Measurements from ENCODE around the gene DCLK1. TPM values are rescaled to one million over a fixed set of nuclear protein-coding genes. Genes with fewer than 3 reads are reported as not detected.

Gene DCLK1
- total RNA-seq, 4 donors from 2014 or later = 11.9 to 26.4 (median 15.5) TPM

DNA sequence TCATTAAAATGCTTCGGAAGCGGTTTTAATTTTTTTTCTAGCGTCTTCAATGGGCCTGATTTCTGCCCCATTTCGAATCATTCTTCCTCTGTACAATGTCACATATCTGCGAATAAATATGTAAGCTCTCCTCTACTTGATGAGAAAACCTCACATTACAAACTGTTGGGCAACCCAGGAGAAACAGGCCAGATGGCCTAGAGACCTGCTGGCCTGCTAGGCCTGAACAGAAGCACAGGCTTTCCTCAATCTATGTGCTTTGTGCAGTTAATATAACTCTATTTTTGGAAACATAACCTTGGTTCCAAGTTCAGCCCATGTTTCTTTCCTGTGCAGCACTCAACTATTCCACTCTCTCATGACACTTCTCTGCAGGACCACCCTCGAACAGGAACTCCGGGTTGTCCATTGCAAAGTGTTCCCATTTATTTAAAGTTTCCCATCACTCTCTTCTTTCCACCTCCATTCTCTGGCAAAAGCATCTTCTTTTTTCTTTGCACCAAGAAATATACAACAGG, 42.0 kb downstream of the DCLK1 start:
- Histone ChIP-seq H3K27me3 (no peaks in the 10 kb centered on the region), H3K36me3 (no peaks in the 10 kb centered on the region), H3K9me3 (no peaks in the 10 kb centered on the region), H3K4me3 (replicated peaks in 1 of 3) (no peak overlapping the region), H3K4me1 (no peaks in the 10 kb centered on the region), H3K27ac (no peak overlapping the region)
- TF ChIP-seq POLR2A (IDR thresholded peaks at IDR 0.05) (no peak), CTCF (IDR thresholded peaks at IDR 0.05) (no peak)
- 80 to 81% methylated on average over 7 of the region's 7 CpGs for WGBS, 2 donors
- intact Hi-C loops (cut with DNase I) = no loop called here
- no peak for DNase-seq

DNA sequence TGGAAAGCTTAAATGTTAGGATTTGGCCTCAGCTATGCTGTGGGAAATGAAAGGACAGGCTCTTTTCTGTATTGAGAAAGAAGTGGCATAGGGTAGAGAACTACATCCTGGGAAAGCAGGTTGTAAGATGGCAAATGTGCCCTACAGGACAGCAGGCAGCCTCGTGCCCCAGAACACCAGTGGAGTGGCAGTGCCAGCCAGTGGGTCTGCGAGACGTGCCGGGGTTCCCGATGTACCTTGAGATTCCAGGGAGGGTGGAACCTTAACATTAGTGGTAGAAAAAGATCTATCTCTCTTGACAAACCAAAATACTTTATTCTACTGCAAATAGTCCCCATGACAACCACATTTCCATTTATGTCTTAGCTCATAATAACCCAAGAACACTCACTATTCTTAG, 42.7 kb downstream of the DCLK1 start:
- Histone ChIP-seq H3K4me3 (replicated peaks in 1 of 3) (no peak overlapping the region), H3K36me3 (no peaks in the 10 kb centered on the region), H3K9me3 (no peaks in the 10 kb centered on the region), H3K27me3 (no peaks in the 10 kb centered on the region), H3K4me1 (no peaks in the 10 kb centered on the region), H3K27ac (no peak overlapping the region)
- no peak for DNase-seq
- intact Hi-C loops (cut with DNase I) = no loop called here
- TF ChIP-seq CTCF (IDR thresholded peaks at IDR 0.05) = no peak
- no peak for TF ChIP-seq POLR2A (IDR thresholded peaks at IDR 0.05)
- 90 to 97% methylated on average over 5 of the region's 5 CpGs for WGBS, 2 donors

GRCh38 chr13:36088001-36088400, 43.2 kb downstream of the DCLK1 start:
- intact Hi-C loops (cut with DNase I) = no loop called here
- no peak for DNase-seq
- Histone ChIP-seq H3K4me1 (no peaks in the 10 kb centered on the region), H3K27ac (no peak overlapping the region), H3K4me3 (replicated peaks in 1 of 3) (no peak overlapping the region), H3K27me3 (no peaks in the 10 kb centered on the region), H3K9me3 (no peaks in the 10 kb centered on the region), H3K36me3 (no peaks in the 10 kb centered on the region)
- WGBS, 2 donors = 88 to 89% methylated on average over 2 of the region's 2 CpGs
- TF ChIP-seq POLR2A (IDR thresholded peaks at IDR 0.05) (no peak), CTCF (IDR thresholded peaks at IDR 0.05) (no peak)

DNA sequence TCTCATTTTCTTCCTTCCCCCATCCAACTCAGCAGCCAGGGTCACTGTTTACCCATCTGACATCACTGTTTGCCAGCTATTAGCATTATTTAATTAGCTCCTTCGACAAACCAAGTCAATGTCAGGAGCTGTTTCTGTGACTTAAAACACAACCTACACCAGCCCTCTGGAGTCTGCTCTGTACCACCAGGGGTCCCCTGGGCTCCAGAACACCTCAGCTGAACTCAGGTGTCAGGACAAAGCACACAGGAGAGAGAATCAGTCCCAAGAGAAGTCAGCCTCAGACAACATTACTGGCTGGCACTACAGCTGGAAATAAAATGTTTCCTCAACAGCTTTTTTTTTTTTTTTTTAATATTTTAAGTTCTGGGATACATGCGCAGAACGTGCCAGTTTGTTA, 45.1 kb downstream of the DCLK1 start:
- Histone ChIP-seq H3K4me3 (replicated peaks in 1 of 3) (no peak overlapping the region), H3K27ac (no peak overlapping the region), H3K9me3 (no peaks in the 10 kb centered on the region), H3K27me3 (no peaks in the 10 kb centered on the region), H3K4me1 (no peaks in the 10 kb centered on the region), H3K36me3 (no peaks in the 10 kb centered on the region)
- intact Hi-C loops (cut with DNase I) = no loop called here
- no peak for TF ChIP-seq POLR2A (IDR thresholded peaks at IDR 0.05)
- TF ChIP-seq CTCF (IDR thresholded peaks at IDR 0.05) = no peak
- DNase-seq = no peak
- 73 to 74% methylated on average over 3 of the region's 3 CpGs for WGBS, 2 donors

GRCh38 chr13:36084131-36084530, 47.1 kb downstream of the DCLK1 start:
- DNase-seq = no peak
- TF ChIP-seq CTCF (IDR thresholded peaks at IDR 0.05) (no peak), POLR2A (IDR thresholded peaks at IDR 0.05) (no peak)
- no peaks in the 10 kb centered on the region for H3K36me3 ChIP-seq
- H3K27ac ChIP-seq = no peak overlapping the region
- H3K9me3 ChIP-seq = no peaks in the 10 kb centered on the region
- H3K27me3 ChIP-seq = no peaks in the 10 kb centered on the region
- 76 to 85% methylated on average over 6 of the region's 6 CpGs for WGBS, 2 donors
- no peaks in the 10 kb centered on the region for H3K4me1 ChIP-seq
- no peak overlapping the region for H3K4me3 ChIP-seq (replicated peaks in 1 of 3)
- intact Hi-C loops (cut with DNase I) = no loop called here
